WTC11 (cell line): ENCODE measurements around the gene GMEB2. TPM values are rescaled to one million over a fixed set of nuclear protein-coding genes. Genes with fewer than 3 reads are reported as not detected.

Source experiments
- ATAC-seq: fragments of 200-7000 bp; cut with Tn5 transposase; 2 replicates; pipeline ENCODE4 v1.10.0; 2021; ENCODE audit warnings: mild to moderate bottlenecking, moderate library complexity
- CTCF ChIA-PET: fragments of 300-600 bp; sonication (Branson Sonifier 250); formaldehyde crosslinking; loops from one replicate; lab custom pipeline; 2021; ENCODE audit warnings: antibody characterized with exemption; lab: Charles Lee
- POLR2A ChIA-PET: fragments of 350-600 bp; sonication (Branson Sonifier 250); formaldehyde crosslinking; loops from one replicate; lab custom pipeline; 2021; ENCODE audit warnings: antibody characterized with exemption; lab: Charles Lee
- DNase-seq: peaks from one replicate; pipeline ENCODE4 v3.0.0; 2021; ENCODE audit warnings: low spot score
- H3K27ac Mint-ChIP-seq: 2 replicates; pipeline ENCODE4 v1.8.0; 2021; ENCODE audit warnings: mixed read lengths
- H3K27me3 Mint-ChIP-seq: 2 replicates; pipeline ENCODE4 v1.8.0; 2021; ENCODE audit warnings: low read depth, mild to moderate bottlenecking, moderate library complexity, mixed read lengths
- H3K36me3 Mint-ChIP-seq: 2 replicates; pipeline ENCODE4 v1.8.0; 2021; ENCODE audit warnings: mixed read lengths
- H3K4me1 Mint-ChIP-seq: 2 replicates; pipeline ENCODE4 v1.8.0; 2022; ENCODE audit warnings: mixed read lengths
- H3K4me3 Mint-ChIP-seq: 2 replicates; pipeline ENCODE4 v1.8.0; 2021; ENCODE audit warnings: mild to moderate bottlenecking, moderate library complexity, mixed read lengths
- H3K9me3 Mint-ChIP-seq: 2 replicates; pipeline ENCODE4 v1.8.0; 2021; ENCODE audit warnings: mixed read lengths
- CREB1 ChIP-seq: sonication (generic); formaldehyde crosslinking; IDR thresholded peaks from 2 replicates; pipeline ENCODE4 v1.8.0; 2023; ENCODE audit warnings: mild to moderate bottlenecking, missing genetic modification reagents
- FOXP1 ChIP-seq: sonication (generic); formaldehyde crosslinking; IDR thresholded peaks from 2 replicates; pipeline ENCODE4 v1.8.0; 2022; ENCODE audit warnings: missing genetic modification reagents, mild to moderate bottlenecking, moderate library complexity, borderline replicate concordance
- HMGA2 ChIP-seq: fragments of 250-450 bp; sonication (Bioruptor Pico); IDR thresholded peaks from 2 replicates; pipeline ENCODE4 v1.4.0; 2021; ENCODE audit warnings: mild to moderate bottlenecking, moderate library complexity
- IRF2 ChIP-seq: sonication (generic); formaldehyde crosslinking; IDR thresholded peaks from 2 replicates; pipeline ENCODE4 v1.8.0; 2022; ENCODE audit warnings: low read depth, missing genetic modification reagents, borderline replicate concordance
- SMAD4 ChIP-seq: sonication (generic); formaldehyde crosslinking; IDR thresholded peaks from 2 replicates; pipeline ENCODE4 v1.8.0; 2022; ENCODE audit warnings: mild to moderate bottlenecking, missing genetic modification reagents
- SOX15 ChIP-seq: fragments of 250-450 bp; sonication (Bioruptor Pico); IDR thresholded peaks from 2 replicates; pipeline ENCODE4 v1.9.0; 2021; ENCODE audit warnings: mild to moderate bottlenecking
- SP1 ChIP-seq: sonication (generic); formaldehyde crosslinking; conservative IDR thresholded peaks from 2 replicates; pipeline ENCODE4 v1.8.1; 2022; ENCODE audit warnings: missing genetic modification reagents
- TP53 ChIP-seq: sonication (generic); formaldehyde crosslinking; IDR thresholded peaks from 2 replicates; pipeline ENCODE4 v1.8.1; 2023; ENCODE audit warnings: mild to moderate bottlenecking, missing genetic modification reagents
- ZNF281 ChIP-seq: sonication (generic); formaldehyde crosslinking; IDR thresholded peaks from 2 replicates; pipeline ENCODE4 v1.8.0; 2023; ENCODE audit warnings: mild to moderate bottlenecking, missing genetic modification reagents
- ZNF317 ChIP-seq: sonication (generic); formaldehyde crosslinking; IDR thresholded peaks from 2 replicates; pipeline ENCODE4 v1.8.1; 2023; ENCODE audit warnings: low read depth, mild to moderate bottlenecking, moderate library complexity, missing genetic modification reagents, borderline replicate concordance
- ZNF423 ChIP-seq: fragments of 250-450 bp; sonication (Bioruptor Pico); IDR thresholded peaks from 2 replicates; pipeline ENCODE4 v2.1.2; 2022; ENCODE audit warnings: mild to moderate bottlenecking, moderate library complexity
- total RNA-seq: library from RNA; stranded (reverse); gene quantifications from 3 replicates; pipeline ENCODE4 v1.2.3, GENCODE V29; 2021
- TF ChIP-seq, protein P1 (sequence below): sonication (generic); formaldehyde crosslinking; conservative IDR thresholded peaks from 2 replicates; pipeline ENCODE4 v1.8.1; 2023; ENCODE audit warnings: mild to moderate bottlenecking, low read depth, missing genetic modification reagents, moderate library complexity
- TF ChIP-seq, protein P2 (sequence below): sonication (generic); formaldehyde crosslinking; IDR thresholded peaks from 2 replicates; pipeline ENCODE4 v1.8.0; 2022; ENCODE audit warnings: mild to moderate bottlenecking, missing genetic modification reagents
- TF ChIP-seq, protein P3 (sequence below): fragments of 250-450 bp; sonication (Bioruptor Pico); conservative IDR thresholded peaks from 2 replicates; pipeline ENCODE4 v1.9.0; 2021; ENCODE audit warnings: mild to moderate bottlenecking
- TF ChIP-seq, protein P4 (sequence below): sonication (generic); formaldehyde crosslinking; IDR thresholded peaks from 2 replicates; pipeline ENCODE4 v1.8.0; 2023; ENCODE audit warnings: missing genetic modification reagents, mild to moderate bottlenecking, borderline replicate concordance

GMEB2 gene
- total RNA-seq, 1 experiment from 2014 or later = 14.8 TPM

- TF ChIP-seq, protein P1, sequence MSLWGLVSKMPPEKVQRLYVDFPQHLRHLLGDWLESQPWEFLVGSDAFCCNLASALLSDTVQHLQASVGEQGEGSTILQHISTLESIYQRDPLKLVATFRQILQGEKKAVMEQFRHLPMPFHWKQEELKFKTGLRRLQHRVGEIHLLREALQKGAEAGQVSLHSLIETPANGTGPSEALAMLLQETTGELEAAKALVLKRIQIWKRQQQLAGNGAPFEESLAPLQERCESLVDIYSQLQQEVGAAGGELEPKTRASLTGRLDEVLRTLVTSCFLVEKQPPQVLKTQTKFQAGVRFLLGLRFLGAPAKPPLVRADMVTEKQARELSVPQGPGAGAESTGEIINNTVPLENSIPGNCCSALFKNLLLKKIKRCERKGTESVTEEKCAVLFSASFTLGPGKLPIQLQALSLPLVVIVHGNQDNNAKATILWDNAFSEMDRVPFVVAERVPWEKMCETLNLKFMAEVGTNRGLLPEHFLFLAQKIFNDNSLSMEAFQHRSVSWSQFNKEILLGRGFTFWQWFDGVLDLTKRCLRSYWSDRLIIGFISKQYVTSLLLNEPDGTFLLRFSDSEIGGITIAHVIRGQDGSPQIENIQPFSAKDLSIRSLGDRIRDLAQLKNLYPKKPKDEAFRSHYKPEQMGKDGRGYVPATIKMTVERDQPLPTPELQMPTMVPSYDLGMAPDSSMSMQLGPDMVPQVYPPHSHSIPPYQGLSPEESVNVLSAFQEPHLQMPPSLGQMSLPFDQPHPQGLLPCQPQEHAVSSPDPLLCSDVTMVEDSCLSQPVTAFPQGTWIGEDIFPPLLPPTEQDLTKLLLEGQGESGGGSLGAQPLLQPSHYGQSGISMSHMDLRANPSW (CRISPR knock-in tag) = no peak
- TF ChIP-seq, all 79 proteins: peak for 0
These were observed 81.9 kb downstream of the GMEB2 start (continued) for GRCh38 chr20:63544958-63545516.

- no peak for DNase-seq
- TF ChIP-seq ZNF281 (CRISPR knock-in tag) (no peak), TP53 (CRISPR knock-in tag) (no peak), ZNF317 (CRISPR knock-in tag) (no peak), SOX15 (CRISPR knock-in tag) (no peak), ZNF423 (CRISPR knock-in tag) (no peak), IRF2 (CRISPR knock-in tag) (no peak), SP1 (no peak), SMAD4 (no peak), CREB1 (no peak), FOXP1 (no peak), HMGA2 (CRISPR knock-in tag) (no peak)
- TF ChIP-seq, protein P2, sequence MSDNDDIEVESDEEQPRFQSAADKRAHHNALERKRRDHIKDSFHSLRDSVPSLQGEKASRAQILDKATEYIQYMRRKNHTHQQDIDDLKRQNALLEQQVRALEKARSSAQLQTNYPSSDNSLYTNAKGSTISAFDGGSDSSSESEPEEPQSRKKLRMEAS (CRISPR knock-in tag) = no peak
- TF ChIP-seq, protein P1 (CRISPR knock-in tag) = no peak
- TF ChIP-seq, protein P3, sequence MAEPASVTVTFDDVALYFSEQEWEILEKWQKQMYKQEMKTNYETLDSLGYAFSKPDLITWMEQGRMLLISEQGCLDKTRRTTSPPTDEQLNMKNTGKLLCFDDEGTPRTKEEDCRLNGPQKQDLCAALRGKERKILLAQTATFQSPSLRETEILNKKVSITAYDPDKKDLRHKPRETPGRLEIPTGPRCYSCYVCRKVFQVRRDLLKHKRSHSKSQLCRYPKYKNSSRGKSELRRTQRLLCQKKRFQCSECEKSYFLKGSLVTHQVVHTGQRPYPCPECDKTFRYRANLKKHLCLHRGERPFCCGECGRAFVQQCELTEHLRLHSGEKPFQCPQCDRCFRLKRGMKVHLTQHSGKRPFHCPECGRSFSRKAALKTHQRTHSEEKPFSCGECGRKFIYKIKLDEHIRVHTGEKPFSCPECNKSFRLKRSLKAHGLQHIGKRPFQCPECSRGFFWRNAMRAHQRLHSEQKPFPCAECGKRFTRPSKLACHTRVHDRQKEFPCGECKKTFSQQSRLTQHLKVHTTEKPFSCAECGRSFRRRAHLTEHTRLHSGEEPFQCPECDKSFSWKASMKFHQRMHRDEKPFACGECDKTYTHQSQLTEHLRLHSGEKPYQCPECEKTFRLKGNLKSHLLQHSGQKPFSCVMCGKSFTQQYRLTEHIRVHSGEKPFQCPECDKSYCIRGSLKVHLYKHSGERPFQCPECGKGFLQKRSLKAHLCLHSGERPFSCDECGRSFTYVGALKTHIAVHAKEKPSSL (CRISPR knock-in tag) = no peak
- TF ChIP-seq, protein P4, sequence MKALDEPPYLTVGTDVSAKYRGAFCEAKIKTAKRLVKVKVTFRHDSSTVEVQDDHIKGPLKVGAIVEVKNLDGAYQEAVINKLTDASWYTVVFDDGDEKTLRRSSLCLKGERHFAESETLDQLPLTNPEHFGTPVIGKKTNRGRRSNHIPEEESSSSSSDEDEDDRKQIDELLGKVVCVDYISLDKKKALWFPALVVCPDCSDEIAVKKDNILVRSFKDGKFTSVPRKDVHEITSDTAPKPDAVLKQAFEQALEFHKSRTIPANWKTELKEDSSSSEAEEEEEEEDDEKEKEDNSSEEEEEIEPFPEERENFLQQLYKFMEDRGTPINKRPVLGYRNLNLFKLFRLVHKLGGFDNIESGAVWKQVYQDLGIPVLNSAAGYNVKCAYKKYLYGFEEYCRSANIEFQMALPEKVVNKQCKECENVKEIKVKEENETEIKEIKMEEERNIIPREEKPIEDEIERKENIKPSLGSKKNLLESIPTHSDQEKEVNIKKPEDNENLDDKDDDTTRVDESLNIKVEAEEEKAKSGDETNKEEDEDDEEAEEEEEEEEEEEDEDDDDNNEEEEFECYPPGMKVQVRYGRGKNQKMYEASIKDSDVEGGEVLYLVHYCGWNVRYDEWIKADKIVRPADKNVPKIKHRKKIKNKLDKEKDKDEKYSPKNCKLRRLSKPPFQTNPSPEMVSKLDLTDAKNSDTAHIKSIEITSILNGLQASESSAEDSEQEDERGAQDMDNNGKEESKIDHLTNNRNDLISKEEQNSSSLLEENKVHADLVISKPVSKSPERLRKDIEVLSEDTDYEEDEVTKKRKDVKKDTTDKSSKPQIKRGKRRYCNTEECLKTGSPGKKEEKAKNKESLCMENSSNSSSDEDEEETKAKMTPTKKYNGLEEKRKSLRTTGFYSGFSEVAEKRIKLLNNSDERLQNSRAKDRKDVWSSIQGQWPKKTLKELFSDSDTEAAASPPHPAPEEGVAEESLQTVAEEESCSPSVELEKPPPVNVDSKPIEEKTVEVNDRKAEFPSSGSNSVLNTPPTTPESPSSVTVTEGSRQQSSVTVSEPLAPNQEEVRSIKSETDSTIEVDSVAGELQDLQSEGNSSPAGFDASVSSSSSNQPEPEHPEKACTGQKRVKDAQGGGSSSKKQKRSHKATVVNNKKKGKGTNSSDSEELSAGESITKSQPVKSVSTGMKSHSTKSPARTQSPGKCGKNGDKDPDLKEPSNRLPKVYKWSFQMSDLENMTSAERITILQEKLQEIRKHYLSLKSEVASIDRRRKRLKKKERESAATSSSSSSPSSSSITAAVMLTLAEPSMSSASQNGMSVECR (CRISPR knock-in tag) = no peak
- CTCF ChIA-PET = interaction anchor here (1.4 kb wide), 1 partner anchor 429 kb away, joined by 4 read pairs; no protein-coding TSS in a partner anchor
- Mint-ChIP-seq H3K9me3 (no peaks in the 10 kb centered on the region), H3K27me3 (no peaks in the 10 kb centered on the region), H3K27ac (no peak overlapping the region), H3K4me3 (no peak overlapping the region), H3K36me3 (no peaks in the 10 kb centered on the region), H3K4me1 (peaks cover 9% of the 10 kb centered on the region)
- POLR2A ChIA-PET = no interaction called here
- no peak for ATAC-seq
These were observed 82.5 kb downstream of the GMEB2 start for GRCh38 chr20:63544241-63544957.
